ENCODE measurements around the gene RBMS3.

Gene RBMS3

DNA sequence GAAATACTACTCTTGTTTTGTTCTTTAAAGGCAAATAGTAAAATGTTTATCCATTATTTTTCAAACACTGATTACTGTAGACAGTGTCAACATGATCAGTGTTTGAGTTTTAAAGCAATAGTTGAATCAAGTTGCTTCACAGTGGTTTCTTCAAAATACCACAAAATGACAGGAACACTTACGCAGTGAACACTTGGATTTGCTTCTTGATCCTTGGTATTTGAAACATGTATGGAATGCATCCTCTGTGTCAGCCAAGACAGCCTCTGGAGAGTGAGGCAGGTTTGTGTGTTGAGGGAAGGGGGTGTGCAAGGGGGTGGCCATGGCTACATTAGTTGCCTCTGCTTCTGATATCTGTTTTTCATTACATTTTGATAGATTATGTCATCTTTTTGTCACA is 413.0 kb downstream of the RBMS3 start:
- peak overlapping the region; percentile 73 to 77 for H3K27ac ChIP-seq
- no peak for DNase-seq (ENCODE audit: low spot score)
- TF ChIP-seq, protein P1, sequence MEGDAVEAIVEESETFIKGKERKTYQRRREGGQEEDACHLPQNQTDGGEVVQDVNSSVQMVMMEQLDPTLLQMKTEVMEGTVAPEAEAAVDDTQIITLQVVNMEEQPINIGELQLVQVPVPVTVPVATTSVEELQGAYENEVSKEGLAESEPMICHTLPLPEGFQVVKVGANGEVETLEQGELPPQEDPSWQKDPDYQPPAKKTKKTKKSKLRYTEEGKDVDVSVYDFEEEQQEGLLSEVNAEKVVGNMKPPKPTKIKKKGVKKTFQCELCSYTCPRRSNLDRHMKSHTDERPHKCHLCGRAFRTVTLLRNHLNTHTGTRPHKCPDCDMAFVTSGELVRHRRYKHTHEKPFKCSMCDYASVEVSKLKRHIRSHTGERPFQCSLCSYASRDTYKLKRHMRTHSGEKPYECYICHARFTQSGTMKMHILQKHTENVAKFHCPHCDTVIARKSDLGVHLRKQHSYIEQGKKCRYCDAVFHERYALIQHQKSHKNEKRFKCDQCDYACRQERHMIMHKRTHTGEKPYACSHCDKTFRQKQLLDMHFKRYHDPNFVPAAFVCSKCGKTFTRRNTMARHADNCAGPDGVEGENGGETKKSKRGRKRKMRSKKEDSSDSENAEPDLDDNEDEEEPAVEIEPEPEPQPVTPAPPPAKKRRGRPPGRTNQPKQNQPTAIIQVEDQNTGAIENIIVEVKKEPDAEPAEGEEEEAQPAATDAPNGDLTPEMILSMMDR (IDR thresholded peaks at IDR 0.05): no peak

DNA sequence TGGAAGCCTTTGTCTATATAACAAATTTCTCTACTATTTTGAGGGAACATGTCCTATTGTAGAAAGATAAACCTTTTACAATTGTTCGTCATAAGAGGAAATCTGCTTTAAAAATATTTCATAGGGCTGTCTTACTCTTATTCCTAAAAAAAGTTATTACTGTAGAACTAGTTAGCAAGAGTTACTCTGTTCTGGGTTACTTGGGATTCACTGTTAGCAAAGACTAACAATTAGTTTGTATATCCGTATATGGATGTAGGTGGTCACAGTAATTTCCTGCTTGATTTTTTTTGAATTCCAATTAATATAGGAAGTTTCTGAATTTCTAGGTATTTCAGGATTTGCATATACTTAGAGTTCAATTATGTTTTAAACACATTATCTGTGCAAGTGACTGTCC is 413.5 kb downstream of the RBMS3 start:
- H3K4me3 ChIP-seq: no peak overlapping the region
- TF ChIP-seq, protein P1 (IDR thresholded peaks at IDR 0.05): no peak
- DNase-seq (ENCODE audit: low spot score): no peak
- peak overlapping the region; percentile 73 to 77 for H3K27ac ChIP-seq

More for the DNA sequence above, 413.0 kb downstream of the RBMS3 start:
- peak overlapping the region; percentile 23 for H3K4me3 ChIP-seq

DNA sequence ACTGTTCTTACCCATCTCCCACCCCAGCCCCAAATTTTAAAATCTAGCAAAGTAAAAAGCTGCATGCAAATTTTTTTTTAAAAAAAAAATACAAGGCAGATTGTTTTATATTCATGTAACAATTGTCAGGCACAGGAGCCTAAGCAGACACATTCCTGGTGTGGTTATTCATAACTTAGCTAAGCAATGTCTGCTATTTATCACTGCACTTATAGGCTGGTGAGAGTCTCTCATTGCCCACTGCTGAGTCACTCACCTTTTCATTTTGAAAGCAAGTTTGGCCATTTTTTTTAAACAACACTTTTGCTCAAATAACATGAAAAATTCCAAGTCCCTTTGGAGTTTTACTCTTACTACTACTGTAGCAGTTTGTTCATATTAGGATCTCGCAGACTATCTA is 413.9 kb downstream of the RBMS3 start:
- TF ChIP-seq, protein P1 (IDR thresholded peaks at IDR 0.05): no peak
- H3K27ac ChIP-seq: peak overlapping the region; percentile 73 to 80
- DNase-seq (ENCODE audit: low spot score): no peak
- no peak overlapping the region for H3K4me3 ChIP-seq

DNA sequence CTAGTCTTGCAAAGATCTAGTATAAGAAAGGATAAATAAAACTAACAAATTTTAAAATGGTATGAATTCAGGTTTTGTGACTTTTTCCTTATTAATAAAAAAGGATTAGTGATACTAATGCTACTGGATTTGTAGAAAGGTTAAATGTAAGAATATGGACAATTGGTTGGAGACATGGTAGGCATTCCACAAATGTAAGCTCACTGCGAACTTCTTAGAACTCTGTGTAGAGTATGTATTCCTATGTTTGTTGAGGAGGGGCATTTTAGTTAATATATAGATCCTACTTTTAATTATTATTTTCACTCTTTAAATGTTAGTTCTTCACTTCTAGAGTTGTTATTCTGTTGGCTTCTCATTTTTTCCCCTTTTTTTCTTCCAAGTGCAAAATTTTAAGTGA is 414.3 kb downstream of the RBMS3 start:
- H3K27ac ChIP-seq: peak overlapping the region; percentile 73 to 80
- TF ChIP-seq, protein P1 (IDR thresholded peaks at IDR 0.05): no peak
- H3K4me3 ChIP-seq: no peak overlapping the region
- no peak for DNase-seq (ENCODE audit: low spot score)

DNA sequence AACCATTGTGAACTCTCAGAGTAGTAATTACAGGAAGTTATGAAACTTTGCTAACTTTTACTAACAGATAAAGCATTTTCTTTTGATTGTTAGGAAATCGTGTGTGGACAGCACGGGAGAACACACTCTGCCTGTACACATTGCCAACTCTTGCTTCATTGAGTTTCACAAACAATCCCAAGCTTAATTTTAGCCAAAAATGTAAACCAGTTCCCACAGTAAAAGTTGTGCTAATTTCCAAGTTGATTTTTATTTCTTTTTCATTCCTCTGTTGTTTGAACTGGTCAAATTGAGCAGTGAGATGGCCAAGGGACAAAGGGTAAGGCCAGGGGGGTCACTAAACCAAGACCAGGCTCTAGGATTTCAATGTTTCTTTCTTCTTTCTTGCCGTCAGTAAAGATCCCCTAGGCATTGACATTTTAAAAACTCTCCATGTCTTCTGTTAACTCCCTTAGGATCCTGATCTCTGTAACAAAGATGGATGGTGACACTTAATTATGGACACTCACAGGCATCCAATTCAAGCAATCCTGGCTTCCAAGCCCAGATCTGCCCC is 414.9 kb downstream of the RBMS3 start:
- H3K4me3 ChIP-seq: peak overlapping the region; percentile 17
- H3K27ac ChIP-seq: peak overlapping the region; percentile 73 to 80
- TF ChIP-seq, protein P1 (IDR thresholded peaks at IDR 0.05): no peak
- DNase-seq (ENCODE audit: low spot score): no peak

DNA sequence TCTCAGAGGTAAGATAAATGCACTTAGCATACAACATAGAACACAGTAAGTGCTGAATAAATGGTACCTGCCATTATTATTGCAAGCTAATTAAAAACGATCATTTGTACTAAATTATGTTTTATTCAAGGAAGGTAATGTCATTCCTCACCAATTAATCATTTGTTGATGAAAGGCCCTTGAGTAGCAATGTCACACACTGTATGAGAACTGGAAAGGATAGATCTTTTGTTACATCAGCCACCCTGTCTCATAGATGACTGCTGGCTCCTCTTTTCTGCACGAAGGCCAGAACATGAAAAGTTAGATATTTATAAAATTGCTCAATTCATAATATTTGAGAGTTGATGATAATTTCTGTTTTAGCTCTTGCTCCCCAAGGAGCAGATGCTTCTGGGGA is 415.4 kb downstream of the RBMS3 start:
- H3K27ac ChIP-seq: peak overlapping the region; percentile 73 to 80
- DNase-seq (ENCODE audit: low spot score): no peak
- H3K4me3 ChIP-seq: peak overlapping the region; percentile 17
- TF ChIP-seq, protein P1 (IDR thresholded peaks at IDR 0.05): no peak

DNA sequence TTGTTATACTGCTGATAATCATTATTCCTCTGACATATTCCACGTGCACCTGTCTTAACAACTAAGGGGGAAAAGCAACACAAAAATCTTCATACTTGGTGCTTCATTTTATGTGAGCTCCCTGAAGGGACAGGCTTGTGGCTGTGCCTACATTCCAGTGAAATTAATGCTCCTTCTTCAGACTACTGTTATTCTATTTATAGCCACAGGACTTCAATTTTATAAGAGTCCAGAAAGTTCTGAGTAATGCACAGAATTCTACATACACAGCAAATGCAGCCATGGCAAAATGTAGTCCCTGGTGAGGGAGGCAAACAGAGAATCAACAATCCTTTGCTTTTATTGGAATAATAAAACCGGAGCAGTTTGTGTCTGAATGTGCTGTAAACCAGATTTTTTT is 417.1 kb downstream of the RBMS3 start:
- Histone ChIP-seq H3K4me3 (no peak overlapping the region), H3K27ac (no peak overlapping the region)
- no peak for DNase-seq (ENCODE audit: low spot score)
- TF ChIP-seq, protein P1 (IDR thresholded peaks at IDR 0.05): no peak

Measured in coronary artery (tissue), 2 donors.